HUDEP-2 (cell line): ENCODE data around the gene TXNRD2.

ENCODE experiments used
- DNase-seq, 76 experiments: peaks; one replicate each; lab custom pipeline; 2025; ENCODE audit not compliant: unreplicated experiment in 76 of 76; lab: John Stamatoyannopoulos, UW

The TXNRD2 gene

DNA sequence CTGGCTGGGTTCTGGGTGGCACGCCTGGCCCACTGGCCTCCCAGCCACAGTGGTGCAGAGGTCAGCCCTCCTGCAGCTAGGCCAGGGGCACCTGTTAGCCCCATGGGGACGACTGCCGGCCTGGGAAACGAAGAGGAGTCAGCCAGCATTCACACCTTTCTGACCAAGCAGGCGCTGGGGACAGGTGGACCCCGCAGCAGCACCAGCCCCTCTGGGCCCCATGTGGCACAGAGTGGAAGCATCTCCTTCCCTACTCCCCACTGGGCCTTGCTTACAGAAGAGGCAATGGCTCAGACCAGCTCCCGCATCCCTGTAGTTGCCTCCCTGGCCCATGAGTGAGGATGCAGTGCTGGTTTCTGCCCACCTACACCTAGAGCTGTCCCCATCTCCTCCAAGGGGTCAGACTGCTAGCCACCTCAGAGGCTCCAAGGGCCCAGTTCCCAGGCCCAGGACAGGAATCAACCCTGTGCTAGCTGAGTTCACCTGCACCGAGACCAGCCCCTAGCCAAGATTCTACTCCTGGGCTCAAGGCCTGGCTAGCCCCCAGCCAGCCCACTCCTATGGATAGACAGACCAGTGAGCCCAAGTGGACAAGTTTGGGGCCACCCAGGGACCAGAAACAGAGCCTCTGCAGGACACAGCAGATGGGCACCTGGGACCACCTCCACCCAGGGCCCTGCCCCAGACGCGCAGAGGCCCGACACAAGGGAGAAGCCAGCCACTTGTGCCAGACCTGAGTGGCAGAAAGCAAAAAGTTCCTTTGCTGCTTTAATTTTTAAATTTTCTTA is 27.7 kb upstream of the TXNRD2 start:
- DNase-seq: no peak

DNA sequence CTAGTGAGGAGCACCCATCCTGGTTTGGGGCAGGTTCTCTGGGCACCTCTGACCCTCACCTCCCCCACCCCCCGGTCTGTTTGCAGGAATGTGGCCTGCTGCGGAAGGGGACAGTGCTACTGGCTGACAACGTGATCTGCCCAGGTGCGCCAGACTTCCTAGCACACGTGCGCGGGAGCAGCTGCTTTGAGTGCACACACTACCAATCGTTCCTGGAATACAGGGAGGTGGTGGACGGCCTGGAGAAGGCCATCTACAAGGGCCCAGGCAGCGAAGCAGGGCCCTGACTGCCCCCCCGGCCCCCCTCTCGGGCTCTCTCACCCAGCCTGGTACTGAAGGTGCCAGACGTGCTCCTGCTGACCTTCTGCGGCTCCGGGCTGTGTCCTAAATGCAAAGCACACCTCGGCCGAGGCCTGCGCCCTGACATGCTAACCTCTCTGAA is 26.9 kb upstream of the TXNRD2 start:
- no peak for DNase-seq

DNA sequence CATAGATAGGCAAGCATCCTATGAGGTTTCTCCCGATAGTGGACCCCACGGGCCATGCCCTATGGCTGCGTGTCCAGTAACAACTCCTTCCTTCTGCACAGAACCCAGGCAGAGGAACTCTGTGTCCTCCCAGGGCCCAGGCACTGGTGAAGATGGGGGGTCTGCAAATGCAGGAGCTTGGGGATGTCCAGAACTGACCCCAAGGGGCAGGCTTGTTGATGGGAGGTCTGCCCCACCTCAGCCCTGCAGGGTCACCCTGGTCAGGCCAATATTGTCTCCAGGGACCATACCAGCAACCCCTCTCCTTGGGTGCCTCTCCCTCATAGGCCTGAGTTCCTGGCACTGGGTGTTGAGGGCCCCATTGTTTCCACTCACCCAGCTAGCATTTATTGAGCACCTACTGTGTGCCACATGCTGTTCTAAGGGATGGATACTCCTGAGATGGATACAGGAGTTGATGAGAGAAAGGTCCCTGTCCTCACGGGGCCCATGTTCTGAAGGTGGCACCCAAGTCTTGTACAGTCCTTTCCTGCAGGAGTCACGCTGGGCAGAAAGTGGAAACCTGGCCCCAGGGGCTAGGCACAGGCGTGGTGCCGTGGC is 26.3 kb upstream of the TXNRD2 start:
- no peak for DNase-seq

DNA sequence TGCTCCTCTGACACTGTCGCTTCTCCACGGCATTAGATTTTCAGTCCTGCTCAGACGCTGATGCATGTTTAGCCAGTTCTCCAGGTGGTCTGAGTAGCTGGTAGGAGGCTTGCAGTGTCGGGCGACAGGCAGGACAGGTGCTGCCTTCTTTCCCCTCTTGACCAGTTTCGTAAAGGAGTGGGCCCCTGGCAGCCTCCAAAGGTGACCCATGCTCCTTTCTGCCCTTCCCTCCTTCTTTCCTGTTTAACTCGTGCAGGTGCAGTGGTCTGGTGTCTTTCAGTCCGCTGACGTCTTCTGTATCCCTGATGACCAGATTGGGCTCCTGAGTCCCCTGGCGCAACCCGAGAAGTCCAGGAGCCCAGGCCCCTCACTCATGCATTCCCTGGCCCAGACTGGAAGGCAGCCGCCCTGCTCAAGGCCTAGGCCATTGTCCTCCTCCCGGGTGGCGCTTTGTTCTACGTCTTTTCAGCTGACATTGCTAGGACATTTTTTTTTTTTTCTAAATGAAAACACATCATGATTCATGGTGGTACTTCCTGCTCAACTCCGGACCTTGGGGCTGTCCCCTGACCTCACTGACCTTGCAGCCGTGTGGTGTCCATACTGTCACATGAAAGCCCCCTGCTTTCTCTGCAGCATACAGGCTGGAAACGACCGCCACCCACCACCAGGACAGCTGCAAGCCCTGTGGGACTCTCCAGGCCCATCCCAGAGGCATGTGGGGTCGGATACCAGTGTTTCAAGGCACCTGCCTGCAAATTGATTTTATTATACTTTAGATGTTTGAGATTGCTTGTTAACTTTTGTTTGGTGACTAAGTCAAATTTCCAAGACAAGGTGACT is 25.5 kb upstream of the TXNRD2 start:
- no peak for DNase-seq

DNA sequence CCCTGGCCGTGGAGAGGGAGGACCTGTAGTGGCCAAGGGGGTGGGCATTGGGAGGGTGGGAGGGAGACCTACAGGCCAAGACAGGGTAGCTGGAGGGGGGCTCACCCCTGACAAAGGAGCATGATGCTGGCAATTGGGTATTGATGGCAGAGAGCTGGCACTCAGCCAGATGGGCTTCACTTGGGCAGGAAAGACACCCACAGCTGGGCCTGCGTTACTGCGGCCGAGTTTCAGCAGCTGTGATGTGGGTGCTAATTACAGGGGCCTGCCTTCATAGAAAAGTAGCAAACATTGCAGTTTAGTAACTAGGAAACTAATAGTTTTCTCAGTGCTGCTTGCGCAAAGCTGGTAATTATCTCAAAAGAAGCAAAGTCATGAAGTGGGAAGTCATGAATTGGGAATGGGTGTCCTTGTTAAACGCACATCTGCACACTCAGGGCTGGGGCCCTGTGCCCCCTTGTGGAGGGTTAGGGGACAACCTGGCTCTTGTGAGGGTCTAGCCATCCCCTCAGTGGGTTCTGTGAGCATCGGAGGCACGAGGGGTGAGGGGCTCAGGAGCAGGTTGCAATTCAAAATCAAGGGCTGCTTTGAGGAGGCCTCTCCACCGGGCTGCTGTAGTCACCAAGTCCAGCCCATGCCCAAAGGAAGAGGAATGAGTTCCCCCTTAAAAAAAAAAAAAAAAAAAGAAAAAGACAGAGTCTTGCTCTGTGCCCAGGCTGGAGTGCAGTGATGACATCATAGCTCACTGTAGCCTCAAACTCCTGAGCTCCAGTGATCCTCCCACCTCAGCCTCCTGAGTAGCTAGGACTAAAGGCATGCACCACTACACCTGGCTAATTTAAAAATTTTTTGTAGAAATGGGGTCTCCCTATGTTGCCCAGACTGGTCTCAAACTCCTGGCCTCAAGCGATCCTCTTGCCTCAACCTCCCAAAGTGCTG is 24.4 kb upstream of the TXNRD2 start:
- DNase-seq: no peak

DNA sequence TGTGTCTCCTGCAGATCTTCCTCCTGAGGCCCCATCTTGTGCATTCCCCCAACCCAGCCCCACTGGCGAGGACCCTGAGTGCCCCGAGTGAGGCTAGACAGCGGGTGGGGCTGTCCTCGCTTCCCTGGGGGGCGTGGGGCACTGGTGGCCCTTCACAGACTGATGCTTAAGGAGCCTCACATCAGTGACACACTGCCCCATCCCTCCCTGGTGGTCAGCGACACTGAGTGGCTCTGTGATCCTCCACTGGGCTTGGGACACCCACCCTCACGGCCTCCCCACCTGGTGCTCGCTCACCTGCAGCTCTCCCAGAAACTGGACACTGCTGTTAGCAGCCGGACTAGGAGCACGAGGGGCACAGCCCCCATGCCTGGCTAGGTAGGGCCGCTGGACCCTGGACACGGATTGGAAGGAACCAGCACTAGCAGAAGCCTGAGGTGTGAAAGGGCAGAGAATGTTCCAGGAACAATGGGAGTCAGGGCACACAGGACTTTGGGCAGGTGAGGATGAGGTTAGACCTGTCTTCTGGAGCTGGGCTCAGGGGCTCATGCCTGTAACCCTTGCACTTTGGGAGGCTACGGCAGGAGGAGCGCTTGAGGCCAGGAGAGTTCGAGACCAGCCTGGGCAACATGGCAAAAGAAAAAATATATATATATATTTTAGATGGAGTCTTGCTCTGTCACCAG is 23.2 kb upstream of the TXNRD2 start:
- no peak for DNase-seq

DNA sequence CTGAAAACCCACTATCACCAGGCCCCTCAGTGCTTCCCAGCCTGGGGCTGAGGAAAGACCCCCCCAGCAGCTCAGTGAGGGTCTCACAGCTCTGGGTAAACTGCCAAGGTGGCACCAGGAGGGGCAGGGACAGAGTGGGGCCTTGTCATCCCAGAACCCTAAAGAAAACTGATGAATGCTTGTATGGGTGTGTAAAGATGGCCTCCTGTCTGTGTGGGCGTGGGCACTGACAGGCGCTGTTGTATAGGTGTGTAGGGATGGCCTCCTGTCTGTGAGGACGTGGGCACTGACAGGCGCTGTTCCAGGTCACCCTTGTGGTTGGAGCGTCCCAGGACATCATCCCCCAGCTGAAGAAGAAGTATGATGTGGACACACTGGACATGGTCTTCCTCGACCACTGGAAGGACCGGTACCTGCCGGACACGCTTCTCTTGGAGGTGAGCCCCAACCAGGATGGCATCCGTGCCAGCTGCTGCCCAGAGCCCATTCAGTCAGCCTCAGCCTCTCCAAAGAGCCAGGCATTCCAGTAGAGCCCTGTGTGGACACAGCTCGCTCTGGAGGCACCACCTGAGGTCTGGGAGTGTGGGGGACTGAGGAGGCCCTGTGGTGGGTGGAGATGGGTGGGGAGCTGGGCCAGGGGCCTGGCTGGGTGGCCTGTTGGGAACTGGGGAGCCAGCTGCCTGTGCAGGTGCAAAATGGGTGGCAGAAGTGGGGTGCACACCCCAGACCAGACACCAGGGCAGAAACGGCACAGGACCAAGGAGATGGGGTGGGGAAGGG is 22.4 kb upstream of the TXNRD2 start:
- DNase-seq: no peak

DNA sequence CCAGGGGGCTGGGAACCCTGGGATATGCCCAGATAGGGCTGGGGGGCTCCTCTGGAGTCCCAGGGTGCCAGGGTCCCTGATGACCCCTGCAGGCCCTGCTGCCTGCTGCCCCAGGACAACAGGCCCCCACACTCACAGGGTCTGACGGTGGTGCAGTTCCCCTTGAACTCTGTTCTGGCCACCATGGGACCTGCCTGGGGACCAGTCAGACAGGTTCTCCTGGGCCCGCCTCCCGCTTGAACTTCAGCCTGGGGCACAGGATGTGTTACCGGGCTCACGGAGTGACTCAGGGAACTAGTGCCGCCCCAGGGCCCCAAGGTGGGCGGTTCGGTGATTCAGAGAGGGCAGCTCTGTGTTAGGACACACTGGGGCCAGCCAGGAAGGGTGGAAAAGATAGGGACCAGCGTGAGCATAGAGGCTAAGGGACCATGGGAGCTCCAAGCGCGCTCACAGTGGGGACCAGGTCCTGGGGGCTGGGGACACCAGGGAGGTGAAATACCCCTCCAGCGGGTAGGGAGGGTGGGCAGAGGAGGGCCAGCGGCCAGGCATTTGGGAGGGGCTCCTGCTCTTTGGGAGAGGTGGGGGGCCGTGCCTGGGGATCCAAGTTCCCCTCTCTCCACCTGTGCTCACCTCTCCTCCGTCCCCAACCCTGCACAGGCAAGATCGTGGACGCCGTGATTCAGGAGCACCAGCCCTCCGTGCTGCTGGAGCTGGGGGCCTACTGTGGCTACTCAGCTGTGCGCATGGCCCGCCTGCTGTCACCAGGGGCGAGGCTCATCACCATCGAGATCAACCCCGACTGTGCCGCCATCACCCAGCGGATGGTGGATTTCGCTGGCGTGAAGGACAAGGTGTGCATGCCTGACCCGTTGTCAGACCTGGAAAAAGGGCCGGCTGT is 21.5 kb upstream of the TXNRD2 start:
- peak in 17 of 76 experiments; percentile 6 to 61 (median 32) for DNase-seq

DNA sequence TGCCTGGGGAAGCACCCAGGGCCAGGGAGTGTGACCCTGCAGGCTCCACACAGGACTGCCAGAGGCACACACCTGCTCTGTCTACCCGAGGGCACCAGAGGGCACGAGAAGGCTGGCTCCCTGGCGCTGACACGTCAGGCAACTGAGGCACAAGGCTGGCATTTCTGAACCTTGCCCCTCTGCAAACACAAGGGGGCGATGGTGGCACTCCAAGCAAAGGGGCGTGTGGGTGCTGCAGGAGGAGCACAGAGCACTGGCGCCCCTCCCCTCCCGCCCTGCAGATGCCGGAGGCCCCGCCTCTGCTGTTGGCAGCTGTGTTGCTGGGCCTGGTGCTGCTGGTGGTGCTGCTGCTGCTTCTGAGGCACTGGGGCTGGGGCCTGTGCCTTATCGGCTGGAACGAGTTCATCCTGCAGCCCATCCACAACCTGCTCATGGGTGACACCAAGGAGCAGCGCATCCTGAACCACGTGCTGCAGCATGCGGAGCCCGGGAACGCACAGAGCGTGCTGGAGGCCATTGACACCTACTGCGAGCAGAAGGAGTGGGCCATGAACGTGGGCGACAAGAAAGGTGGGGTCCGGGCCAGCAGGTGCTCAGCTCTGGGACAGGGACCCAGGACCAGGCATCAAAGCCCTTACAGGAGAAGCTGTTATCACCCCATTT is 20.8 kb upstream of the TXNRD2 start:
- DNase-seq: peak in 70 of 76 experiments; percentile 26 to 90 (median 80)

DNA sequence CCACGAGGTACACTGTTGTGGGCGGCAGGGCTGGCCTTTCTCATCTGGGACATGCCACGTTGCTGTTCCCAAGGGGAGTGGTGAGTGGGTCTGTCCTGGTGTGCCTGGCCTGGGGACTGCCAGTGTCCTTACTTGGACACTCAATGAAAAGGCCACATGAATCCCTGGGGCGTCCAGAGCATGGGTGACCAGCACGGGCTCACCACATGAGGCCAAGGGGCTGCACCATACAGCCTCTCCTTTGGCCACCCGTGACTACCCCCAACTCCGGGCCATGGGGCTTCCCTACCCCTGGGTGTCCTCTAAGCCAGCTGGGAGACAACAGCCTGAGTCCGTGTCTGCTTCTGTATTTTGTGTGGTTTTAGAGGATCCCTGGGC is 20.2 kb upstream of the TXNRD2 start:
- no peak for DNase-seq

DNA sequence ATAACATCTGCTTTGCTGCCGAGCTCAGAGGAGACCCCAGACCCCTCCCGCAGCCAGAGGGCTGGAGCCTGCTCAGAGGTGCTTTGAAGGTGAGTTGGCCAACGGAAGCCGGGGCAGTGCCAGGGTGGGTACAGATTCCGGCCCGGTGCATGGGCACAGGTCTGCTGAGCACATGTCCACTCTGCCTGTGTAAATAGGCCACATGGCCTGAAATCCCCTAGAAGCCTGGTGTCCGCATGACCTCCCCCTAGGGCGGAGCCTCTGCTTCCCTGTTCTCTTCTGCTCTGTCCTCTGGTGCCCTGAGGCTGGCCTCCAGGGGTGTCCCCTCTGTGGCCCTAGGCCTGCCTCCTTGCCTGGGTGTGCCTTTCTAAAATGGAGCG is 19.6 kb upstream of the TXNRD2 start:
- no peak for DNase-seq

DNA sequence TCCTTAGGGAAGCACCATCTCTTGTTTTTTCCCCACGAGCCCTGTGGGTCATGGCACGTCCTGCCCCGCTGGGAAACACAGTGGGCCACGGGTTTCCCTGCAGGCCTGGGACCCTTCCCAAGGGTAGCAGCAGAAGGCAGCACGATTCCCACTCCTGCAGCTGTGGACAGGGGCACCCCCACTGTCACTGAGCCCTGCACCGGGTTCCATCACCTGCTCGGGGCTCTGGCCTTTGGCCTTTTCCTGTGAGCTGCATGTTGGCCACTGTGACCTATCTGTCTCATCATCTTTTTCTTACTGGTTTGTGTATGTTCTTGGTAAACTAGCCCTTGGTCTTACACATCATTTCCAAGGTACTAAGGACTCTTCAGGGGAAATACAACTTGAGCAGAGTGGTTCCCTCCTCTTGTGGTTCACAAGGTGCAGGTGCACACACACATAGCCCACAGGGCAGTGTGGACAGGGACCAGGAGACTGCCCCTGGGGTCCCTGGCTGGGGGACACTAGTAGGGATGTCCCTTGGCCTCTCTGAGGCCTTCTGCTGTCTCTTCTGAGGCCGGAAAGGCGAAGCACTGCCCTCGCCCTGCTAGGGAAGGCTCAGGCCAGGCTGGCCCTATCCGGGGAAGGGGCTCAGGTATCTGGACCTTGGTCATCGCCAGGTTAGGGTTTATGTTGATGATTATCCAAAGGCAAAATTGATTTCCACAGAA is 19.0 kb upstream of the TXNRD2 start:
- no peak for DNase-seq

DNA sequence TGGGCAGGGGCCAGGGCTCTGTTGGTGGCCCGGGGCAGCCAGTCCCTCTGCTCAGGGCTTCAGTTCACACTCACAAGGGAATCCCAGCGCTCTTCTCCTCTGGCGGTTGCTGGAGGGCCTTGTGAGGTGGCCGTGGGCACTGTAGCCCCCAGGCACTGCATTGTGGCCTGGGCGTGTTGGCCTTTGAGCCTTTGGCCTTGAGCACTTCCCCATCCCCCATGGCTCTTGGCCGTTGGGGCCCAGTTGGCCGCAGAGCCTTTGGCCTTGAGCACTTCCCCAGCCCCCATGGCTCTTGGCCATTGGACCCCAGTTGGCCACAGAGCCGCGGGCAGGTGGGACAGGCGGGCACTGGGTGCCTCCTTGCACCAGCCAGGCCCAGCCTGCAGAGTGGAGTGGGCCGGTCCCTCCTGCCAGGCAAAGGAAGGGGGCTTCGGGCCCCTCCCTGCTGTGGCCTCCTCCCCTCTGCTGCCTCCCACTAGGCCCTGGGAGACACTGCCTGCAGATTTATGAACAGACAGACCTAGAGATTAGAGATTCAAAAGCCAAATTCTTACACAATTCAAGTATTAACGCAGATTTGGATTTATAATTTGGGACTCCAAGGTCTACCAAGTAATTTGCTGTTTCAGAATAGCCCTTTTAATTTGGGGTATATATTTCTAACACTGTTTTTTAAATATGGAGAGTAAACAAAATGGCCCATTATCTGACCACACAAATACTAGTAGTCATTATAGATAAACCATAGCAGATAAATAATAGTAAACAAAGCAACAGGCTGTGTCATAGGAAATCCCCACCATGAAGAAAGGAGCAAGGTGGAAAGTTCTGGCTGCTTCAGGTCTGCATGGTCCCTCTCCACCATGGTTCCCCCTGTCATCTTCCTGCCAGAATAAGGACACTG is 18.2 kb upstream of the TXNRD2 start:
- DNase-seq: no peak

DNA sequence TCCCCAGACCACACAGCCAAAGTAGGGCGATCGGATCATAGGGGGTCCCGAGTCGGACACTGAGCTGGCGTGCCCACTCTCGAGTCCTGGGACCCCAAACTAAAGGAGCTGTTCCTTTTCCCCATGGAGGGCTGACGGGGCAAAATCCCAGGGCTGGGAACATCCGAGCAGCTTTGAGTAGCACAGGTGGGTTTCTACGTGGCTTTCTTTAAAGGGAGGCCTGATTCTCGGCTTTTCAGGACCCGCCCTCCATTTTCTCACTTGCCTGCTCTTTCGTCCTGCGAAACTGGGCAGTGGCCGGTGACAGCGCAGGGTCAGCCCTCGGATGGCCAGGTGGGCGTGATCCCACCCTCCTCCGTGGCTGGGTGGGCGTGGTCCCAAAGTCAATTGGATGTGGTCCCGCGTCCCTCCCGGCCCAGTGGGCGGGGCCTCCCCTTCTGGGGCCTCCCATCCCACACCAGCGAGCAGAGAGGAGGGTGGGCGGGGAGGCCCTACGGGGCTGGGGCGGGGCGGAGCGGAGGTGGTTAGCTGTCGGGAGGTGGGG is 17.5 kb upstream of the TXNRD2 start:
- DNase-seq: peak in 50 of 76 experiments; percentile 6 to 77 (median 47)
